HS-5 (cell line): ENCODE data around the gene CYSTM1.
"Not testable (repeated sequence)": the region's sequence is repeated elsewhere in the genome, so short reads cannot be mapped to it uniquely, and the experiment has no call there.

Experiments
- DNase-seq: peaks from one replicate; pipeline ENCODE4 v3.0.0-alpha.2; 2012; ENCODE audit warnings: low read depth

CYSTM1 gene

DNA sequence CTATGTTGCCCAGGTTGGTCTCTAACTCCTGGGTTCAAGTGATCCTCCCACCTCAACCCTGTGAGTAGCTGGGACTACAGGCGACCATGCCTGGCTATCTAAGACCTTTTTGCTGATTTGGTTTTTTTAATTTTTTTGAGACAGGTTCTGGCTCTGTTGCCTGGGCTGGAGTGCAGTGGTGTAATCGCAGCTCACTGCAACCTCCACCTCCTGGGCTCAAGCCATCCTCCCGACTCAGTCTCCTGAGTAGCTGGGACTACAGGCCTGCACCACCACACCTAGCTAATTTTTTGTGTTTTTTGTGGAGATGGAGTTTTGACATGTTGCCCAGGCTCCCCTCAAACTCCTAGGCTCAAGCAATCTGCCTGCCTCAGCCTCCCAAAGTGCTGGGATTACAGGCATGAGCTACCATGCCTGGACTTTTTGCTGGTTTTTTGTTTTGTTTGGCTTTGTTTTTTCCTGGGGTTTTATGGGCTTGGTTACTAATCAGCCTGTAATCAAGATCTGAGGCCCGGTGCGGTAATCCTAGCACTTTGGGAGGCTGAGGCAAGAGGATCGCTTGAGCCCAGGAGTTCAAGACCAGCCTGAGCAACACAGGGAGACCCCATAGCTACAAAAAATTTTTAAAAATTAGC, 3.6 kb downstream of the CYSTM1 start:
- DNase-seq: no peak

- DNase-seq: no peak
Measured at GRCh38 chr5:140181002-140181483, 6.1 kb downstream of the CYSTM1 start.

DNA sequence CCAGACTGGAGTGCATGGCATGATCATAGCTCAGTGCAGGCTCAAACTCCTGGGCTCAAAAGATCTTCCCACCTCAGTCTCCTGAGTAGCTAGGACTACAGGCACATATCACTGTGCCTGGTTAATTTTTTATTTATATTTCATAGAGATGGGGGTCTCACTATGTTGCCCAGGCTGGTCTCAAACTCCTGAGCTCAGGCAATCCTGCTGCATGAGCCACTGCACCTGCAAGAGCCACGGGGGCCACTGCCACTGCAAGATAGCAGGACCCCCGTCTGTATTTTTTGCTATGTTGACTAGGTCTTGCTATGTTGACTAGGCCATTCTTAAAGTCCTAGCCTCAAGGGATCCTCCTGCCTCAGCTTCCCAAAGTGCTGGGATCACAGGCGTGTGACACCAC, 6.5 kb downstream of the CYSTM1 start:
- DNase-seq: no peak

DNA sequence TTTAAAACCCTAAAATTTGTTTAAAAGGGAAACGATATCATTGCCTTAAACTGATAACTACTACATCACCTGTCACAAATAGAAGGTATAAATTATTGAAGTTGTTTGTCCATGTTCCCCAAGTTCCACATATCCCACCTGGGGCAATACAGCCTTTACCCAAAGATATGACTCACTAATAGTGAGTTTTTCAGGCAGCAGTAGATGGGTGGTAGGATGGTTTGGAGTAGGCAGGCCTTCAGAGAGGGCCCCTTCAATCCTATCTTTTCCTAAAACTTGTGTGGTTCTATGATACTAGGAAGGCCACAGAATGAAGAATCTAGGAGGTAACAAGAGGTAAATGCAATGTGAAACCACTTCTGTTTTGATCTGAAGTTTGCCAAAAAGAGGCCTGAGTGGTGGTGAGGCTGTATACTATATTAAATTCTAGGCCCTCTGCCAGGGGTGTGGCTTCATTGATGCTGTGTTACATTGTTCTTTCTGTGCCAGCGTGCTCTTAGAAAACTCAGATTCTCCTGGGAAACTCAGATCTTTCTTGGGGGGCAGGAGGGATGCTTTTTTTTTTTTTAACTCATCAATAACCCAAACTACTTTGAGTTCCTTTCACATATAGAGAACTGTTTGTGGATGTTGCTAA, 7.2 kb downstream of the CYSTM1 start:
- no peak for DNase-seq

DNA sequence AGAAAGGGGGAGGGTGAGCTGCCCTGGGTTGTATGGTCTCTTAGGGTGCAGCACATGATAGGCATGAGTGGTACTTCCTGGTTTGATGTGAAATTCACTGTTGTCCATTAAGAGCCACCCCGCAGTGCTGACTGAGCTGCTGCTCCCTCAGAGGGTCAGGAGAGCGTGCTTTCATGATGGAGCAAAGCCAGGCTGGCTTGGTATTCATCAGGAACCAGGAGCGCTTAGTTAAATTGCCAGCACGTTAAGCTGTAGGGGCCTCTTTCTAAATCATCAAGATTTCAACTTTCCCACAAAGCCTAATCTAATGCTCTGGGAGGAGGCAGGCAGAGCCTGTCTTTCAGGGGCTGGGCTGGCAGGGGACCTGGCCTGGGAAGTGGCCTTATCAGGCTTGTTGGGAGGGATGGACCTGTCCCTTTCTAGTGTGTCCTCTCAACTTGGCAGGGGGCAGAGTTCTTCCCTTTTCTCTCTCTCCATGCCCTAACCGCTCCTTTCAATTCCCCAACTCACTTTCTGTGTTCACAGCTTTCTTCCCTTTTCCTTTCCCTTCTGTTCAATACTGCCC, 7.9 kb downstream of the CYSTM1 start:
- DNase-seq: no peak

GRCh38 chr5:140185409-140185808, 10.4 kb downstream of the CYSTM1 start:
- no peak for DNase-seq

DNA sequence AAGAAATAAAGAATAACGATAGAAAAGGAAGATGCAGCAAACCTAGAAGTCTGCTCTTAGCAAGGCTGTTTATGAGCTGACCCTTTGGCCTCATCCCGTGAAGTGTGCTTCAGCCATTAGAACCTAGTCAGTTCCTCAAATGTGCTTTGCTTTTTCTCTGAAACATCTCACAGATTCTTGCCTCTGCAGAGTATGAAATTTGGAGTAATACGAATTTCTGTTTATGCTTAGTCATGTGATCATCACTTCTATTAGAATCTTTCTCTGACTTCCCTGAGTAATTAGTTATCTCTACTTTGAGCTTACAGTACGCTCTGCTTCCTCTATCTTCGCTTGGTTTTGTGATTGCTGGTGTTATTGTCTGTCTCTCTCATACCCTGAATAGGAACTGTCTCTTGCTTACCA, 11.3 kb downstream of the CYSTM1 start:
- no peak for DNase-seq

GRCh38 chr5:140189253-140189652, 14.3 kb downstream of the CYSTM1 start:
- DNase-seq: no peak

DNA sequence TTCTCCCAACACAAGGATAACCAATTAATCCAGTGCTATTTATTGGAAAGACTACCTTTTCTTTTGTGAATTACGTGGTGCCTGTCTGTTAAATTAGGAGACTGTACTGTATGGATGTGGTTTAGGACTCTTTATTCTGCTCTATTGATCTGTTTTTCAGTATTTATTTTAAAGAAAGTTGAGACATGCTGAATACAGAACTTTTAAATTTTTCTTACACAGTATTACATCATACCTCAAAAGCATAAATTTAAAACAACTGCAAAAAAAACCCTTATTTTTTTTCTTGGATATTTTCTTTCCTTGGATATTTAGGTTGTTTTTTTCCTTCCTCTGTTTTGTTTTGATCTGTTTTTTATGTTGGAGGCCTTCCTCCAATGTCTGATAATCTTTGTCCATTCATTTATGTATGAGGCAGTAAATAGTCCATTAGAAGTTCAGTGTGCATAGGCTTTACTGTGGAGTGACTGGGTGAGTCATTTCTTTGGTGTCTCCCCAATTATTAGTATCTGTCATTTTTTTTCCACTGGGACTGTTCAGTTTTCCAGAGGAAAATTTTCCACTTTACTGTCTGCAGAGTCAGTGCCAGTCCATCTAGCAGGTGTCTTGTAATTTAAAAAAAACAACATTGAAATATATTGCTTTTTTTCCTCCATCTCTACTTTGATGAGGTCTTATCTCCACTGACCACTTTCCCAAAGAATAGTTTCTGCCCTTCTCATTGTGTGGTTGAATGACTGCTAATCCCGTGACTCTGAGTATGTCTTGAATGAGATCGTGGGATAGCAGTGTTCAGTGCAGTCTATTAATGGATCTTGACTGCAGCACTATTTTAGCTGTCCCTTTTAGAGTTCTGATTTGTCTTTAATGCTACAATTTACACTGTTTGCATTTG, 15.2 kb downstream of the CYSTM1 start:
- DNase-seq: no peak

- no peak for DNase-seq
Measured at GRCh38 chr5:140190872-140191218, 15.9 kb downstream of the CYSTM1 start.

GRCh38 chr5:140192715-140193430, 17.9 kb downstream of the CYSTM1 start:
- DNase-seq: no peak

GRCh38 chr5:140194662-140195061, 19.7 kb downstream of the CYSTM1 start:
- no peak for DNase-seq

GRCh38 chr5:140196115-140196814, 21.3 kb downstream of the CYSTM1 start:
- DNase-seq: no peak

- DNase-seq: no peak
Measured at GRCh38 chr5:140197023-140197422, 22.0 kb downstream of the CYSTM1 start.

- not testable (repeated sequence) for DNase-seq
Measured at GRCh38 chr5:140198915-140199314, 23.9 kb downstream of the CYSTM1 start.

- no peak for DNase-seq
Measured at GRCh38 chr5:140202078-140202477, 27.1 kb downstream of the CYSTM1 start.

DNA sequence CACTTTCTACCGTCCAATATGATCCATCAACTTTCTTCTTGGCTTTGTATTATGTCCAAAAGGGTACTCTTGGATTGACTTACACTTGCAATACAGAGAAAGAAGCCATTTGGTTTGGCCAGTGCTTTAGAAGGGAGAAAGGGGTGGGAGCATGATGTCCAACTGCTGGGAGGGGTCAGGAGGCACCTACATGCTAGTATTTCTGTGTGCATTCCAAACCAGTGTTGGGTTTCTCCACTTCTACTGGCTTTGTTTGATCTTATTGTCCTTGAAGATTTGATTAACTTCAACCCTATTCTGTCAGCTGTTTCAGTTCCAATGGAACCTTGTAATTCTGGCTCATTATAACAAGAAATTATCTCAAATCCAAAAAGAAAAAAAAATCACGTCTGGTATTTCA, 27.6 kb downstream of the CYSTM1 start:
- no peak for DNase-seq

DNA sequence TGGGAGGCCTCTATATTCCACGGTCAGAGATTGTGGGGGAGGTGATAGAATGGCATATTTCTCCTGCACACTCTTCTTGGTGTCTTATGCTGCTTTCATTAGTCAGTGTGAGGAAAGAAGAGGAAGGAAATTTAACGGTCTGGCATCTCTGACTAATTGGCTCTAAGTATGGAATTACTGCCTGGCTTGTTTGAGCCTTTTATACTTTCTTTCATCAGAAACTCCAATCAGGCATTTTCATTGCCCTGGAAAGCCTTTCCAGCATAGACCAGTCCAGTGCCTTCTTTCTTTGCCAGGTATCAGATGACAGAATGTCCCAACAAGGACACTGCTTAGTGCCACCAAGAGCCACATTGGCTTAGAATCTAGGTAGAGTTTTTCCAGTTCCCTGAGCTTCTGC, 30.2 kb downstream of the CYSTM1 start:
- DNase-seq: no peak

GRCh38 chr5:140205952-140206351, 31.0 kb downstream of the CYSTM1 start:
- no peak for DNase-seq

- DNase-seq: no peak
Measured at GRCh38 chr5:140207250-140207964, 32.4 kb downstream of the CYSTM1 start.

DNA sequence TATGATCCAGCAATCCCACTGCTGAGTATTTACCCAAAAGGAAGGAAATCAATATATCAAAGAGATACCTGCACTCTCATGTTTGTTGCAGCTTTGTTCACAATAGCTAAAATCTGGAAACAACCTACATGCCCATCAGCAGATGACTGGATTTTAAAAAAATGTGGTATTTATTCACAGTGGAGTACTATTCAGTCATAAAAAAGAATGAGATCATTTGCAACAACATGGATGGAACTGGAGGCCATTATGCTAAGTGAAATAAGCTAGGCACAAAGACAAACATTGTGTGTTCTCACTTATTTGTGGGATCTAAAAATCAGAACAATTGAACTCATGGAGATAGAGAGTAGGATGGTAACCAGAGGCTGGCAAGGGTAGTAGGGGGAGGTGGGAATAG, 33.1 kb downstream of the CYSTM1 start:
- no peak for DNase-seq
